ENCODE measurements around the gene TUBGCP4. TPM values are rescaled to one million over a fixed set of nuclear protein-coding genes. Genes with fewer than 3 reads are reported as not detected.
A peak's percentile ranks its signal among the peaks of the same experiment; 100 is the strongest.

The TUBGCP4 gene
- total and polyA plus RNA-seq, 10 of the 15 experiments (the other 5 are each of a cell fraction or from before 2014, with no cell fraction given): 6.3 to 39.1 (median 24.8) TPM

DNA sequence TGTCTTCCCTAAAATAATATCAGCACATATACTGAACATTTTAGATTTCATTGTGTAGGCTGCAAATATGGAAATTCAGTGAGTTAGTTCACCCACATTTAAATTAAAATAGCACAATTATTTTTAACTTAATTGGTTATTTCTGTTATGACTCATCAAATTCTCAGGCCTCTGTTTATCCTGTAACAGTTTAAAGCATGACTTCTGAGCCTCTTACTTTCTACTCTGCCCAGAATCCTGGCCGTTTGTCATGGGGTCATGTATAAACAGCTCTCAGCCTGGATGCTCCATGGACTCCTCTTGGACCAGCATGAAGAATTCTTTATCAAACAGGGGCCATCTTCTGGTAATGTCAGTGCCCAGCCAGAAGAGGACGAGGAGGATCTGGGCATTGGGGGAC, 12.2 kb downstream of the TUBGCP4 start:
- no peaks in the 10 kb centered on the region for H3K27me3 ChIP-seq (replicated peaks in 1 of 2; ENCODE audit: control insufficient read depth in 2 of 2, insufficient read depth in 2 of 2, low read length in 1 of 2)
- WGBS (ENCODE audit: insufficient coverage, insufficient replicate concordance, low lambda C conversion rate, missing lambda C conversion rate): 54% methylated on average over 2 of the region's 2 CpGs
- H3K9ac ChIP-seq (ENCODE audit: control insufficient read depth, insufficient read depth, low read length): no peak overlapping the region
- H3K79me2 ChIP-seq (ENCODE audit: control insufficient read depth, insufficient read depth, low read length): no peaks in the 10 kb centered on the region
- BruUV-seq (replicated peaks): no TSS peak
- SMC1A ChIA-PET (ENCODE audit: uncharacterized antibody, unreplicated experiment): no interaction called here
- POLR2A ChIA-PET: interaction anchor here (1.2 kb wide), 1 partner anchor 11 kb away, joined by 4 read pairs; no protein-coding TSS in a partner anchor
- no peaks in the 10 kb centered on the region for H3K9me3 ChIP-seq (replicated peaks; ENCODE audit: control insufficient read depth, insufficient read depth, low read length)
- H2AFZ ChIP-seq (ENCODE audit: control insufficient read depth, low read depth, low read length): no peak overlapping the region
- DNase-seq (ENCODE audit: low read depth, low spot score) (no peak), ATAC-seq (no peak), FAIRE-seq (no peak)
- no peaks in the 10 kb centered on the region; the same call in 1 of the 2 replicates for H3K4me1 ChIP-seq (ENCODE audit: control insufficient read depth, insufficient read depth, low read length)
- peak; percentile 19 for TF ChIP-seq MEF2B (IDR thresholded peaks at IDR 0.05; ENCODE audit: partially characterized antibody, poor library complexity, severe bottlenecking)
- TF ChIP-seq FOXK2 (IDR thresholded peaks at IDR 0.05): no peak
- H4K20me1 ChIP-seq (ENCODE audit: control insufficient read depth, insufficient read depth): no peaks in the 10 kb centered on the region
- H3K4me3 ChIP-seq: no peak overlapping the region
- intact Hi-C loops (cut with micrococcal nuclease; ENCODE audit: unreplicated experiment): no loop called here
- in situ Hi-C loops (cut with MboI): no loop called here
- H3K4me2 ChIP-seq (ENCODE audit: control insufficient read depth, insufficient read depth): no peak overlapping the region
- RAD21 ChIA-PET (ENCODE audit: unreplicated experiment): interaction anchor here (1.3 kb wide), 1 partner anchor 9 kb away, joined by 4 read pairs; no protein-coding TSS in a partner anchor
- no peak overlapping the region for H3K27ac ChIP-seq (ENCODE audit: control insufficient read depth, insufficient read depth)
- H3K36me3 ChIP-seq (ENCODE audit: control insufficient read depth in 2 of 2, insufficient read depth in 2 of 2, low read length in 1 of 2): peaks cover 10 to 21% of the 10 kb centered on the region in 2 experiments
- CTCF ChIA-PET: interaction anchor here (0.7 to 6.1 kb wide), 2 partner anchors 10 to 348 kb away, joined by 4 to 51 read pairs; partner anchors contain the start of genes TUBGCP4 and ZSCAN29

DNA sequence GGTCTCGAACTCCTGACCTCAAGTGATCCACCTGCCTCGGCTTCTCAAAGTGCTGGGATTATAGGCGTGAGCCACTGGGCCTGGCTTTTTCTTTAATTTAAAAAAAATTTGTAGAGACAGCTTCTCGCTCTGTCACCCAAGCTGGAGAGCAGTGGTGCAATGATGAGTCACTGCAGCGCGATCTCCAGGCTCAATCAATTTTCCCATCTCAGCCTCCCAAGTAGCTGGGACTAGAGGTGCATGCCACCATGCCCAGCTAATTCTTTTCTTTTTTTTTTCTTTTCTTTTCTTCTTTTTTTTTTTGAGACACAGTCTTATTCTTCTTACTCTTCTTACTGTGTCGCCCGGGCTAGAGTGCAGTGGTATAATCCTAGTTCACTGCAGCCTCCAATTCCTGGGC, 19.8 kb downstream of the TUBGCP4 start:
- CTCF ChIA-PET: interaction anchor here (1.3 to 2.4 kb wide), 3 partner anchors 15 to 123 kb away, joined by 4 to 14 read pairs (median 5); no protein-coding TSS in a partner anchor
- Histone ChIP-seq H2AFZ (ENCODE audit: control insufficient read depth, low read depth, low read length) (no peak overlapping the region), H3K79me2 (ENCODE audit: control insufficient read depth, insufficient read depth, low read length) (no peaks in the 10 kb centered on the region), H3K27me3 (replicated peaks in 1 of 2; ENCODE audit: control insufficient read depth in 2 of 2, insufficient read depth in 2 of 2, low read length in 1 of 2) (no peaks in the 10 kb centered on the region), H3K27ac (ENCODE audit: control insufficient read depth, insufficient read depth) (no peak overlapping the region), H3K9ac (ENCODE audit: control insufficient read depth, insufficient read depth, low read length) (no peak overlapping the region), H4K20me1 (ENCODE audit: control insufficient read depth, insufficient read depth) (no peaks in the 10 kb centered on the region), H3K4me2 (ENCODE audit: control insufficient read depth, insufficient read depth) (no peak overlapping the region), H3K36me3 (ENCODE audit: control insufficient read depth in 2 of 2, insufficient read depth in 2 of 2, low read length in 1 of 2) (peaks cover 6 to 10% of the 10 kb centered on the region in 2 experiments), H3K4me1 (ENCODE audit: control insufficient read depth, insufficient read depth, low read length) (no peaks in the 10 kb centered on the region), H3K9me3 (replicated peaks; ENCODE audit: control insufficient read depth, insufficient read depth, low read length) (no peaks in the 10 kb centered on the region), H3K4me3 (no peak overlapping the region)
- BruUV-seq (replicated peaks): no TSS peak
- over 99% methylated on average over 8 of the region's 8 CpGs for WGBS (ENCODE audit: insufficient coverage, insufficient replicate concordance, low lambda C conversion rate, missing lambda C conversion rate)
- POLR2A ChIA-PET: interaction anchor here (0.6 to 1.2 kb wide), 3 partner anchors 9 to 25 kb away, joined by 3 to 4 read pairs (median 3); no protein-coding TSS in a partner anchor
- RAD21 ChIA-PET (ENCODE audit: unreplicated experiment): interaction anchor here (1.0 to 1.2 kb wide), 2 partner anchors 20 to 124 kb away, joined by 3 read pairs; no protein-coding TSS in a partner anchor
- in situ Hi-C loops (cut with MboI): no loop called here
- intact Hi-C loops (cut with micrococcal nuclease; ENCODE audit: unreplicated experiment): no loop called here
- no peak for ATAC-seq
- SMC1A ChIA-PET (ENCODE audit: uncharacterized antibody, unreplicated experiment): interaction anchor here (0.6 to 1.0 kb wide), 3 partner anchors 20 to 1287 kb away, joined by 3 to 4 read pairs (median 4); no protein-coding TSS in a partner anchor
- FAIRE-seq: no peak
- no peak for DNase-seq (ENCODE audit: low read depth, low spot score)
- no peak for TF ChIP-seq SKIL (IDR thresholded peaks at IDR 0.05; ENCODE audit: low read depth, poor library complexity, severe bottlenecking)
- TF ChIP-seq ZNF687 (IDR thresholded peaks at IDR 0.05): no peak
- no peak for TF ChIP-seq NR2C1 (IDR thresholded peaks at IDR 0.05)
- no peak for TF ChIP-seq SIX5 (IDR thresholded peaks at IDR 0.05; ENCODE audit: low read depth, low read length, severe bottlenecking)
- no peak for TF ChIP-seq SMC3 (IDR thresholded peaks at IDR 0.05; ENCODE audit: borderline replicate concordance, low read length)
- TF ChIP-seq JUNB (IDR thresholded peaks at IDR 0.05): no peak

Data from GM12878 (cell line).